ENCODE results near the gene NOTCH2. TPM values are rescaled to one million over a fixed set of nuclear protein-coding genes. Genes with fewer than 3 reads are reported as not detected.

The NOTCH2 gene
- total RNA-seq, 2 donors from 2014 or later = 50.7 to 66.6 TPM

- intact Hi-C loops (cut with DNase I, micrococcal nuclease) = no loop called here
- ATAC-seq (peak; percentile 65), DNase-seq (peak; percentile 35 to 77)
These were observed 198.4 kb downstream of the NOTCH2 start for GRCh38 chr1:119870917-119871596.

GRCh38 chr1:119869995-119870394 is 199.5 kb downstream of the NOTCH2 start:
- intact Hi-C loops (cut with DNase I, micrococcal nuclease) = no loop called here
- no peak for ATAC-seq
- DNase-seq = no peak

- DNase-seq (no peak), ATAC-seq (peak; percentile 94)
- intact Hi-C loops (cut with DNase I, micrococcal nuclease) = no loop called here
These were observed 201.3 kb downstream of the NOTCH2 start for GRCh38 chr1:119868176-119868575.

GRCh38 chr1:119866451-119866850 is 203.0 kb downstream of the NOTCH2 start:
- intact Hi-C loops (cut with DNase I, micrococcal nuclease) = no loop called here
- DNase-seq = no peak
- no peak for ATAC-seq

- intact Hi-C loops (cut with DNase I, micrococcal nuclease) = no loop called here
- DNase-seq = no peak
These were observed 203.8 kb downstream of the NOTCH2 start for GRCh38 chr1:119865627-119866026.

GRCh38 chr1:119862276-119862675 is 207.2 kb downstream of the NOTCH2 start:
- intact Hi-C loops (cut with DNase I, micrococcal nuclease) = no loop called here
- no peak for DNase-seq
- ATAC-seq = no peak

More at GRCh38 chr1:119865627-119866026, 203.8 kb downstream of the NOTCH2 start:
- no peak for ATAC-seq

Other genes starting within 250 kb of the NOTCH2 start
- gene ADAM30, start 173.1 kb downstream of the NOTCH2 start, total RNA-seq = not detected
- gene SEC22B, start 106.9 kb upstream of the NOTCH2 start, total RNA-seq = 10 to 100 TPM; 24.2 to 28.1 TPM